ENCODE results near the gene IL1RAPL2. TPM values are rescaled to one million over a fixed set of nuclear protein-coding genes. Genes with fewer than 3 reads are reported as not detected.

Gene IL1RAPL2
- total and polyA plus RNA-seq, 2 donors (not counting 3 experiments of a cell fraction or from before 2014, with no cell fraction given): not detected

DNA sequence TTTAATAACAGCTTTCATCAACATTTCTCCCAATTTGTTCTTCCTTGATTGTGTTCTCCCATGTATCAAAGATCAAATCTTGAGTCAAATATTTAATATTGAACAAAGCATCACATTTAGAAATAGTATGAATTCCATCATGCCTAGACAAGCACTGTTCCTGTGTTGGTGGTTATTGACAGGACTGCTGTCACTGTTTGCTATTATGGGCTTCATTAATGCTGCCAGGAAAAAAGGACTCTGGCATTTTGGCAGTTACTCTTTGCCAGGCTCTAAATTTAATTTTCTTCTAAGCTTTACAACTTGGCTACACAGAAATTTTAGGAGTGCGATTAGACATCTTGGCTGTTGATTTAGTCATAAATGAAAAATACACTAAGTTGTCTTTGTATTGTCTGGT lies 960.4 kb downstream of the IL1RAPL2 start:
- no peak overlapping the region for H3K9ac ChIP-seq (replicated peaks; ENCODE audit: extremely low read depth, insufficient read depth, low read length)
- no peaks in the 10 kb centered on the region for H3K27me3 ChIP-seq (ENCODE audit: control insufficient read depth in 2 of 2, insufficient read depth in 2 of 2, low read length in 2 of 2)
- no peaks in the 10 kb centered on the region for H3K36me3 ChIP-seq (ENCODE audit: control insufficient read depth in 2 of 2, extremely low read depth in 1 of 2, insufficient read depth in 2 of 2, low read length in 2 of 2)
- intact Hi-C loops (cut with micrococcal nuclease) (no loop called here), dilution Hi-C loops (cut with MboI; ENCODE audit: extremely low pct_ligation_motif_present, low sequenced_read_pairs) (no loop called here)
- H3K9me1 ChIP-seq (replicated peaks; ENCODE audit: control insufficient read depth, extremely low read depth, insufficient read depth, low read length): no peaks in the 10 kb centered on the region
- TF ChIP-seq POLR2AphosphoS5 (IDR thresholded peaks at IDR 0.05; ENCODE audit: insufficient read depth, low read depth, low read length) (no peak), EZH2 (IDR thresholded peaks at IDR 0.05; ENCODE audit: borderline replicate concordance, low read depth, low read length, severe bottlenecking) (no peak), GATA2 (IDR thresholded peaks at IDR 0.05; ENCODE audit: insufficient read depth, insufficient read length, low read depth, low read length) (no peak), JUN (IDR thresholded peaks at IDR 0.05; ENCODE audit: borderline replicate concordance, insufficient read depth, insufficient read length, low read depth) (no peak), POLR2A (IDR thresholded peaks at IDR 0.05; ENCODE audit: low read depth, low read length) (no peak), FOS (IDR thresholded peaks at IDR 0.05; ENCODE audit: borderline replicate concordance, insufficient read depth, low read length) (no peak), MYC (IDR thresholded peaks at IDR 0.05; ENCODE audit: low read depth, low read length) (no peak)
- TF ChIP-seq, protein P1, sequence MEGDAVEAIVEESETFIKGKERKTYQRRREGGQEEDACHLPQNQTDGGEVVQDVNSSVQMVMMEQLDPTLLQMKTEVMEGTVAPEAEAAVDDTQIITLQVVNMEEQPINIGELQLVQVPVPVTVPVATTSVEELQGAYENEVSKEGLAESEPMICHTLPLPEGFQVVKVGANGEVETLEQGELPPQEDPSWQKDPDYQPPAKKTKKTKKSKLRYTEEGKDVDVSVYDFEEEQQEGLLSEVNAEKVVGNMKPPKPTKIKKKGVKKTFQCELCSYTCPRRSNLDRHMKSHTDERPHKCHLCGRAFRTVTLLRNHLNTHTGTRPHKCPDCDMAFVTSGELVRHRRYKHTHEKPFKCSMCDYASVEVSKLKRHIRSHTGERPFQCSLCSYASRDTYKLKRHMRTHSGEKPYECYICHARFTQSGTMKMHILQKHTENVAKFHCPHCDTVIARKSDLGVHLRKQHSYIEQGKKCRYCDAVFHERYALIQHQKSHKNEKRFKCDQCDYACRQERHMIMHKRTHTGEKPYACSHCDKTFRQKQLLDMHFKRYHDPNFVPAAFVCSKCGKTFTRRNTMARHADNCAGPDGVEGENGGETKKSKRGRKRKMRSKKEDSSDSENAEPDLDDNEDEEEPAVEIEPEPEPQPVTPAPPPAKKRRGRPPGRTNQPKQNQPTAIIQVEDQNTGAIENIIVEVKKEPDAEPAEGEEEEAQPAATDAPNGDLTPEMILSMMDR (IDR thresholded peaks at IDR 0.05; ENCODE audit: extremely low read depth in 1 of 2, insufficient read depth in 1 of 2, low read depth in 1 of 2, low read length in 2 of 2): no peak
- TF ChIP-seq, protein P2, sequence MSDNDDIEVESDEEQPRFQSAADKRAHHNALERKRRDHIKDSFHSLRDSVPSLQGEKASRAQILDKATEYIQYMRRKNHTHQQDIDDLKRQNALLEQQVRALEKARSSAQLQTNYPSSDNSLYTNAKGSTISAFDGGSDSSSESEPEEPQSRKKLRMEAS (IDR thresholded peaks at IDR 0.05; ENCODE audit: insufficient read depth, insufficient read length): no peak
- ChIA-PET POLR2A (no interaction called here), CTCF (no interaction called here)
- H4K20me1 ChIP-seq (replicated peaks; ENCODE audit: control insufficient read depth, extremely low read depth, insufficient read depth, low read length): no peaks in the 10 kb centered on the region
- DNase-seq (ENCODE audit: low read depth, low spot score) (no peak), FAIRE-seq (no peak)
- H3K79me2 ChIP-seq (ENCODE audit: control insufficient read depth, insufficient read depth, low read length): no peaks in the 10 kb centered on the region
- no peaks in the 10 kb centered on the region for H3K9me3 ChIP-seq (replicated peaks; ENCODE audit: control insufficient read depth, insufficient read depth, low read length)
- no peaks in the 10 kb centered on the region for H3K4me1 ChIP-seq (ENCODE audit: control insufficient read depth, extremely low read depth, insufficient read depth, low read length)
- no TSS peak for BruUV-seq (replicated peaks)
- no peak overlapping the region for H3K4me3 ChIP-seq (replicated peaks in 1 of 3; ENCODE audit: insufficient read depth in 1 of 3, low read depth in 1 of 3, low read length in 3 of 3)
- H3K27ac ChIP-seq (ENCODE audit: insufficient read depth, low read depth, low read length): no peak overlapping the region
- H2AFZ ChIP-seq (ENCODE audit: low read depth, low read length): no peak overlapping the region
- H3K4me2 ChIP-seq (ENCODE audit: insufficient read depth, low read length): no peak overlapping the region
